A549 (cell line): Measurements from ENCODE around the gene GLE1.

ENCODE experiments used
- RNF2 ChIP-seq: fragments of 200-600 bp; sonication (generic); IDR thresholded peaks from 2 replicates; pipeline ENCODE4 v1.6.1; 2016; ENCODE audit warnings: low read depth, mild to moderate bottlenecking, antibody characterized with exemption, moderate library complexity, borderline replicate concordance
- SMC3 ChIP-seq: fragments of >200 bp; sonication (Bioruptor Twin); formaldehyde crosslinking; IDR thresholded peaks from 3 replicates; pipeline ENCODE4 v1.6.1; 2018; ENCODE audit warnings: inconsistent platforms
- TF ChIP-seq, protein P1 (sequence below): fragments of 200-600 bp; sonication (generic); IDR thresholded peaks from 2 replicates; pipeline ENCODE4 v1.6.1; 2016; ENCODE audit warnings: antibody characterized with exemption, mild to moderate bottlenecking, moderate library complexity
- TF ChIP-seq, protein P2 (sequence below): IDR thresholded peaks from 2 replicates; pipeline ENCODE4 v1.6.1; 2012

DNA sequence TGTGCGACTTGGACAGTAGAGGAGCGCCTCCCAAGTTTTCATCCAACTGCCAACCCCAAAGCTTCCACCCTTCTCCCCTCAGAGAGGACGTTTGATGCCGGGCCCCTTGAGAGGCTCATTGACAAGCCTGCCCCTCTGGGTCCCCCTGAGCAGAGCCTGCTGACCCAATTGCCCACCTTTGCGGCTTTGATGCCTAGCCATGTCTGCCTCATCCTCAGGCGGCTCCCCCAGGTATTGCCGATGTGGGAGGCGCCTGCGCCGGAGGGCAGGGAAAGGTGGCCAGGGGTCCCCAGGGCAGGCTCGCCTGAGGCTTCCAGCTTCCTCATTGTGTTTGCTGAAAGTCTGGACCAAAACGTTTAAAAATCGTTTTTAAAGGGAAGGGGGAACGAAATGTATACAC is 47.3 kb upstream of the GLE1 start:
- TF ChIP-seq, protein P1, sequence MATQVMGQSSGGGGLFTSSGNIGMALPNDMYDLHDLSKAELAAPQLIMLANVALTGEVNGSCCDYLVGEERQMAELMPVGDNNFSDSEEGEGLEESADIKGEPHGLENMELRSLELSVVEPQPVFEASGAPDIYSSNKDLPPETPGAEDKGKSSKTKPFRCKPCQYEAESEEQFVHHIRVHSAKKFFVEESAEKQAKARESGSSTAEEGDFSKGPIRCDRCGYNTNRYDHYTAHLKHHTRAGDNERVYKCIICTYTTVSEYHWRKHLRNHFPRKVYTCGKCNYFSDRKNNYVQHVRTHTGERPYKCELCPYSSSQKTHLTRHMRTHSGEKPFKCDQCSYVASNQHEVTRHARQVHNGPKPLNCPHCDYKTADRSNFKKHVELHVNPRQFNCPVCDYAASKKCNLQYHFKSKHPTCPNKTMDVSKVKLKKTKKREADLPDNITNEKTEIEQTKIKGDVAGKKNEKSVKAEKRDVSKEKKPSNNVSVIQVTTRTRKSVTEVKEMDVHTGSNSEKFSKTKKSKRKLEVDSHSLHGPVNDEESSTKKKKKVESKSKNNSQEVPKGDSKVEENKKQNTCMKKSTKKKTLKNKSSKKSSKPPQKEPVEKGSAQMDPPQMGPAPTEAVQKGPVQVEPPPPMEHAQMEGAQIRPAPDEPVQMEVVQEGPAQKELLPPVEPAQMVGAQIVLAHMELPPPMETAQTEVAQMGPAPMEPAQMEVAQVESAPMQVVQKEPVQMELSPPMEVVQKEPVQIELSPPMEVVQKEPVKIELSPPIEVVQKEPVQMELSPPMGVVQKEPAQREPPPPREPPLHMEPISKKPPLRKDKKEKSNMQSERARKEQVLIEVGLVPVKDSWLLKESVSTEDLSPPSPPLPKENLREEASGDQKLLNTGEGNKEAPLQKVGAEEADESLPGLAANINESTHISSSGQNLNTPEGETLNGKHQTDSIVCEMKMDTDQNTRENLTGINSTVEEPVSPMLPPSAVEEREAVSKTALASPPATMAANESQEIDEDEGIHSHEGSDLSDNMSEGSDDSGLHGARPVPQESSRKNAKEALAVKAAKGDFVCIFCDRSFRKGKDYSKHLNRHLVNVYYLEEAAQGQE, result no peak
- TF ChIP-seq RNF2, result no peak
- TF ChIP-seq, protein P2, sequence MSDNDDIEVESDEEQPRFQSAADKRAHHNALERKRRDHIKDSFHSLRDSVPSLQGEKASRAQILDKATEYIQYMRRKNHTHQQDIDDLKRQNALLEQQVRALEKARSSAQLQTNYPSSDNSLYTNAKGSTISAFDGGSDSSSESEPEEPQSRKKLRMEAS, result no peak
- TF ChIP-seq SMC3, result no peak
